Activated CD4-positive, CD25-positive, alpha-beta regulatory T cell treated with anti-CD3 and anti-CD28 coated beads, Interleukin-2, amount 50 U/mL, for 24 hours (primary cell): ENCODE data around the gene BMAL2.

Experiments used
- ATAC-seq, 2 donors: fragments of 150-1000 bp; cut with Tn5 transposase; one replicate each; pipeline ENCODE4 v1.10.0; 2021; ENCODE audit warnings: mild to moderate bottlenecking in 1 of 2, moderate library complexity in 1 of 2

Gene BMAL2

GRCh38 chr12:27332714-27333402, at the start of gene BMAL2:
BMAL2 (plus strand) TSS chr12:27332836; CDS start chr12:27333073, 237 bp downstream.
- peak; percentile 39 to 52 for ATAC-seq

DNA sequence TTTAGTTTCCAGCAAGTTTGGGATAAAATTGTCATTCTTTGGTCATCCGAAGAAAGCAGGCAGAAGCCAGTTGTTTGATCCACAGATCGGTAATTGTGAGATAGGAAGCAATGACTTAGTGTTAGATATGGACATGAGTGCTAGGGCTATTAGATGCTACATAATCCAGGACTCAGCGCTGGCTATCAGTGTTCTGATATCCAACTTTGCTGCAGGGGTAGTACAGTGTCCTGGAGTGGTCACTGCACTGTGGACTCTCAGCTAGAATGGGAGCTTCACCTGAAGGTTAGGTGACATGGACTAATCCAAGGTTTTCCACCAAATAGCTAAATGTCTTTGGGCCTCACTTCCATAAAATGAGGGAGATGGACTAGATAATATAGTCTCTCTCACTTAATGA, 48.6 kb upstream of the BMAL2 start:
- ATAC-seq = no peak

- ATAC-seq = no peak
Measured at GRCh38 chr12:27284751-27285150, 47.9 kb upstream of the BMAL2 start.

DNA sequence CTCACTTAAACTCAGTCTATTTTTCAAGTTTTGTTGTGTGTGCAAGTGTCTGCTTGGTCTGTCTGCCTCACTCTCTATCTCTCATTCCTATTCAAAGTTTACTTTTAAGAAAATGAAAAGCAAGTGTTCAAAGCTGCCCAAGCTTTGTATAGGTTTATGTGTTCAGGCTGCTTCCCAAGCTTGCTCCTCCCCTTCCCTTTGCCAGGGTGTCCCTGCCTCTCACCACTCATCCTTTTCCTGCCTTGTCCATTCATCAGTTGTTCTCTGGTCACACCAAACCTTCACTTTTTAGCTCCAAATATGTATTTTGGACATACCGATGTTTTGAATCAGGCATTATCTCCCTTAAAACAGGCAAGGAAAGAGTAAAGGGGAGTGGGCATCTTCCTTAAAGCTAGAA, 47.2 kb upstream of the BMAL2 start:
- no peak for ATAC-seq

DNA sequence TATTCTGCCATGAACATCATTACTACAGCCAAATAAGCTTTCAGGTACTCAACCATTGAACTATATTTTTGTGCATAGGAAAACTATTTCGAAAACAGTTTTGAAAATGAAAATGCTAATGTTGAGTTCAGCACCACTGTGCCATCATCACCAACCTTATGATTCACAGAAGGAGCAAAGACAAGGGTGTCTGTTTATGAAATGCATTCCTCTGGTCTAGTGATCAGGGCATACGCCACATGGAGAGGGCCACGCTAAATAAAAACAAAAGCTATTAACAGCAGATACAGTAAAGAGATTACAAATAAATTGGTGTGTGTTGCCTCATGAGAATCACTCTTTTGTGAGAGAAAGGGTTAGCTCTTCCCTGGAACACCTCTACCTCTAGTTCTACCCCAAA, 43.2 kb upstream of the BMAL2 start:
- ATAC-seq = no peak

GRCh38 chr12:27290501-27291168, 42.0 kb upstream of the BMAL2 start:
- no peak for ATAC-seq

GRCh38 chr12:27291862-27292261, 40.8 kb upstream of the BMAL2 start:
- no peak for ATAC-seq

DNA sequence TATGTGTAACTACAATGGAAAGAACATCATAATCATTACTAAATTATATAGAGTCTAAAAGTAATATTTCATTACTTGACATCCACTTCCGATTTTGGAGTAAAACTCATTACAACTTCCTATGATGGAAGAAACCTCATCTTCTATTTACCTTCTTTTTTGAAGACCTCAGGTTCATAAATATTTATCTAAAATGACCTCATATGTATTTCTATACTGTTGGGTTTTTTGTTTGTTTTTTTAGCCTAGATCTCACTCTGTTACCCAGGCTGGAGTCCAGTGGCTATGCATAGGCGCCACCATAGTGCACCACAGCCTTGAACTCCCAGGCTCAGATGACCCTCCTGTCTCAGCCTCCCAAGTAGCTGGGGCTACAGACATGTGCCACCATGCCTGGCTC, 39.9 kb upstream of the BMAL2 start:
- ATAC-seq = no peak

DNA sequence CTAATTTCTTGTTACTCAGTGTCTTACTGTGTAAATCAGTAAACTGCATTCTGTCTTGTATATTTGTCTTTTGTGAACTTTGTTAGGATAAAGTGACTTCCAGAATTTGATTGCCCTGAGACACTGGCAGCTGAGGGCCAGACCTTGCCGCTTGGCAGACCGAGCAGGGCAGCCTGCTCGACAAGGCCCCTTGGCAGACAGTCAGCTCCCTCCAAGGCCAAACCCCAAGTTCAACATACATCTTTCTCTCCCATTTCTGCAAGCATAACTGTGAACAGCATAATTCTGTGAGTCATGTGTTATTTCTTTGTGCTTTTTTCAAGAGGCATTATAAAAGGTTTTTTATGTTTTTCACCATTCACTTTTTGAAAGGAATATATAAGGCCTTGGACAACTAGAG, 39.2 kb upstream of the BMAL2 start:
- ATAC-seq = no peak

- ATAC-seq = no peak
Measured at GRCh38 chr12:27296674-27297073, 36.0 kb upstream of the BMAL2 start.

DNA sequence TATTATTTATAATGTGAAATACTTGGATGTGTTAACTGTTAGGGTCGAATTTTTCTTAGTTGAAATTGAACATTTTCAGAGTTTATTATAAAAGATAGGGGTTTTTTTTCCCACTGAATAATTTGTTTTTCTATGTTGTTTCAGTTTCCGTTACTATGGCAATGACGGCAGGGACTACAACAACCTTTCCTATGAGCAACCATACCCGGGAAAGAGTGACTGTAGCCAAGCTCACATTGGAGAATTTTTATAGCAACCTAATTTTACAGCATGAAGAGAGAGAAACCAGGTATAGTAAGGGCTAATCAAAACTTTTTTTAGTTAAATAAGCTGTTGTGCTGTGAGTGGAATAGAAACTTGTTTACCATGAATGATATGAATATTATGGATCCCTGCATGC, 35.1 kb upstream of the BMAL2 start:
- ATAC-seq = no peak

- no peak for ATAC-seq
Measured at GRCh38 chr12:27299102-27299501, 33.5 kb upstream of the BMAL2 start.

GRCh38 chr12:27300226-27300625, 32.4 kb upstream of the BMAL2 start:
- no peak for ATAC-seq

DNA sequence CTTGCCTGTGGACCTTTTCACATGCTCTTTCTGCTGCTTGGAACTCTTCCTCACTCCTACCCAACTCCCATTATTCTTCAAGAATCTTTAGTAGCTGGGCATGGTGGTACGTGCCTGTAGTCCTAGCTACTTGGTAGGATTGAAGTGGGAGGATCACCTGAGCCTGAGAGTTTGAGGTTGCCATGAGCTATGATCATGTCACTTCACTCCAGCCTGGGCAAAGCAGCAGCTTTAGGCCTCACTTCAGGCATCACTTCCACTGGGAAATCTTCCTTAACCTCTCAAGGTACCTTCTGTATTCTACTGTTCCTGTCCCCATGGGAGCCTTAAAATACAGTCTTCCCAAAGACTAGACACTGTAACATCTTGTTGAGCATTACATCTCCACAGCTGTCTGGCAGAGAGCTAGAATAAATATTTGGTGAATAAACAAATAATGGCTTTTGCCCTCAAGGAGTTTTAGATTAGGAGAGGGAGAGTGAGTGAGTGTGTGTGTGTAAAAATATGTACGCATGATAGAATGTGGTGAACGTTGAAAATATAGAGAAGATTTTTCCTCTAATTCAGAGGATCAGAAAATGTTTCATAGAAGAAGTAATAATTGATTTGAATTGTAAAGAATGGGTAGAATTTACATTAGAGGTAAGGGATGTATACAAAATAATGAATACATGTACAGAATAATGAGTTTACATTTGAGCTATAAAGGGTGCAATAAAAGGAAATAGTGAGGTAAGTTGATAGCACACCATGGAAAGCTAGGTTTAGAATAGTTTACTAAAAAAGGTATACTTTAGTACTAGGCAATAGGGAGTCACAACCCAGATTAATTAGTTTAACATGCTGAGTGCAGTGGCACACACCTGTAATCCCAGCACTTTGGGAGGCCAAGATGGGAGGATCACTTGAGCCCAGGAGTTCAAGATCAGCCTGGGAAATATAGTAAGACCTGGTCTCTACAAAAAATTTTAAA, 29.2 kb upstream of the BMAL2 start:
- no peak for ATAC-seq

- no peak for ATAC-seq
Measured at GRCh38 chr12:27304856-27305255, 27.8 kb upstream of the BMAL2 start.

- no peak for ATAC-seq
Measured at GRCh38 chr12:27305673-27306456, 26.8 kb upstream of the BMAL2 start.

DNA sequence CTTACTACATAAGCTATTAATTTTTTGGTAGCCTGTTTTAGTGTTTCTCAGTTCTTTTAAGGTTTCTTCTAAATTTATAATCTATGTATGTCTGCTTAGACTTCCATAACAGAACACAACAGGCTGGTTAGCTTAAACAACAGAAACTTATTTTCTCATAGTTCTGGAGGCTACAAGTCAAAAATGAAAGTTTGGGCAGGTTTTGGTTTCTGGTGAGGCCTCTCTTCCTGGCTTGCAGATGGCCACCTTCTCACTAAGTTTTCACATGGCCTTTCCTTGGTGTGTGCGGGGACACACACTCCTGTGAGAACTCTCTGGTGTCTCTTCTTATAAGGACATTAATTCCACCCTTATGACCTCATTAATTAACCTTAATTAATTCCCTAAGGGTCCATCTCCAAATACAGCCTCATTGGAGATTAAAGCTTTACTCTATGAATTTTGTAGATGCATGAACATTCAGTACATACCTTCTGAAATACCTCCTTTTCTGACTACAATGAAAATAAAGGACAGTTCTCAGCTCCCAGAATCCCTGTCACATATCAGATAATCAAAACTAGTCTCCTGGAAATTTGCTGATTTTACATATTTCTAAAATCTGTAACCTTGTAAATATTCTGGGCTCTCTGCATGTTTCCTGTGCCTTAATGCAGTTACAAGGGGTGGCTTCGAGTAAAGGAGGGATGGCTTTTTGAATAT, 23.2 kb upstream of the BMAL2 start:
- no peak for ATAC-seq

DNA sequence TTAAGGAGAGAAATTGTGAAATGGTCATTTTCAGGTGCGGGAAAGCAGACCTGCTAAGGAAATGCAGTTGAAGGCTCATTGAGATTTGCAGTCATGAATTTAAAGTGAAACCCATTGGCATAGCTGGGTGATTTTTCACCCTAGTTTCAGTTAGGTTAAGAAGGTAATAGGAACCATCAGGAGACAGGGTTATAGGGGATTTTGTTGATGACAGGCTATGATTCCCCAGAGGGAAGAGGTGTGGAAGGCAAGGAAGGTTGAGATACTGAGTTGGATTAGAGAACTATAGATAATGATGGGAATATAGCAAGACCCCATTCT, 22.7 kb upstream of the BMAL2 start:
- ATAC-seq = no peak

GRCh38 chr12:27316947-27317346, 15.7 kb upstream of the BMAL2 start:
- no peak for ATAC-seq

- no peak for ATAC-seq
Measured at GRCh38 chr12:27319409-27319808, 13.2 kb upstream of the BMAL2 start.

DNA sequence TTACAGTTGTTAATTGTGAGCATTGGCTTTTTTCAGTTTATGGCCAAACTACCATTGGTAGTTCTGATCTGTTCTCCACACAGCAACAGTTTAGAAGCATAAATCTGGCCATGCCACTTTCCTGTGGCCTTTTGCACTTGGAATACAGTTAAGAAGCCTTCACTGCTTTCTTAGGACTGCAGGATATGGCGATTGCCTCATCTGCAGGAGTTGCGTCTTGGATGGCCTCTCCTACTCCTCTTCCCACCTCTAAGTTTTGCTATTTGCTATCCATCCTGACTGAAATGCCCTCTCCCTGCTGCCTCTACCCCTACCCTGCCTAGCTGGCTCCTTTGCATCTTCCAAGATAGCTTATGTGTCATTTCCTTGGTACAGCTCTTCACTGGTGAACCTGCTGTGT, 12.8 kb upstream of the BMAL2 start:
- ATAC-seq = no peak

DNA sequence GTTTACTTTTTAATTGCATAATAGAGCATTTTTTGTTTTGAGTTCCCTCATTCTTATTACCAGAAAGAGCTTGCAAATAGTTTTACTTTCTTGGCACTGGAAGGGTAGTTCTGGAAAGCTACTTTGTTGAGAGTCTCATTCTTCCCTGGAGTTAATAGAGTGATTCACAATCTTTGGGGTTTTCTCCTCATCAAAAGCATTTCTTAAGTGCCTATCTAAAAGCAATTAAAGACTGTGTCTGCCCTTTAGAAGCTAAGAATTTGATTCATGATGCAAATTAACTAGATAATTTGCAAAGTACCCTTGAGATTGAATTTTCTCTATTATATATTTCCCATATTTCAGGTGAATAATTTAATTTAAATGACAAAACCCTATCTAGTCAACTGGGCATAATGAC, 8.1 kb upstream of the BMAL2 start:
- no peak for ATAC-seq
